Chondrocyte (in vitro differentiated cells): ENCODE measurements around the gene UPF2. TPM values are rescaled to one million over a fixed set of nuclear protein-coding genes. Genes with fewer than 3 reads are reported as not detected.

Source experiments
- DNase-seq: peaks from one replicate; pipeline ENCODE4 v3.0.0; 2021; ENCODE audit warnings: mixed read lengths, low spot score
- H3K27ac Mint-ChIP-seq: one replicate; pipeline ENCODE4 v1.8.0; 2021; ENCODE audit warnings: mild to moderate bottlenecking, moderate library complexity, mixed read lengths; ENCODE audit not compliant: unreplicated experiment
- H3K27me3 Mint-ChIP-seq: 2 replicates; pipeline ENCODE4 v1.8.0; 2021; ENCODE audit warnings: low read depth, mixed read lengths
- H3K36me3 Mint-ChIP-seq: 2 replicates; pipeline ENCODE4 v1.8.0; 2021; ENCODE audit warnings: low read depth, mixed read lengths
- H3K4me1 Mint-ChIP-seq: 2 replicates; pipeline ENCODE4 v1.8.0; 2021; ENCODE audit warnings: low read depth, mild to moderate bottlenecking, mixed read lengths
- H3K4me3 Mint-ChIP-seq: one replicate; pipeline ENCODE4 v1.8.0; 2021; ENCODE audit warnings: mild to moderate bottlenecking, moderate library complexity, mixed read lengths; ENCODE audit not compliant: unreplicated experiment
- H3K9me3 Mint-ChIP-seq: 2 replicates; pipeline ENCODE4 v1.8.0; 2021; ENCODE audit warnings: low read depth, mixed read lengths
- CTCF ChIP-seq: fragments of 200-600 bp; sonication (generic); IDR thresholded peaks from 2 replicates; pipeline ENCODE4 v1.5.0; 2021; ENCODE audit warnings: antibody characterized with exemption, mild to moderate bottlenecking, moderate library complexity
- total RNA-seq: library from RNA; stranded (reverse); gene quantifications from 3 replicates; pipeline ENCODE4 v1.2.1, GENCODE V29; 2021

UPF2 gene
- total RNA-seq, 1 donor from 2014 or later = 20.3 TPM

- Mint-ChIP-seq H3K4me1 (no peaks in the 10 kb centered on the region), H3K9me3 (no peaks in the 10 kb centered on the region), H3K27me3 (no peaks in the 10 kb centered on the region), H3K27ac (no peak overlapping the region), H3K4me3 (no peak overlapping the region), H3K36me3 (no peaks in the 10 kb centered on the region)
- DNase-seq = no peak
- no peak for TF ChIP-seq CTCF
These were observed 155.0 kb downstream of the UPF2 start for GRCh38 chr10:11887381-11888227.

- no peaks in the 10 kb centered on the region for H3K36me3 Mint-ChIP-seq
- peaks cover 4% of the 10 kb centered on the region for H3K4me1 Mint-ChIP-seq
- DNase-seq = no peak
- TF ChIP-seq CTCF = no peak
- H3K27me3 Mint-ChIP-seq = no peaks in the 10 kb centered on the region
- no peaks in the 10 kb centered on the region for H3K9me3 Mint-ChIP-seq
- no peak overlapping the region for H3K4me3 Mint-ChIP-seq
- H3K27ac Mint-ChIP-seq = no peak overlapping the region
These were observed 155.8 kb downstream of the UPF2 start for GRCh38 chr10:11886851-11887250.

- Mint-ChIP-seq H3K36me3 (no peaks in the 10 kb centered on the region), H3K4me1 (peaks cover 8% of the 10 kb centered on the region), H3K27me3 (no peaks in the 10 kb centered on the region), H3K9me3 (no peaks in the 10 kb centered on the region), H3K27ac (no peak overlapping the region), H3K4me3 (no peak overlapping the region)
- no peak for TF ChIP-seq CTCF
- no peak for DNase-seq
These were observed 156.5 kb downstream of the UPF2 start for GRCh38 chr10:11886138-11886474.

- no peak overlapping the region for H3K4me3 Mint-ChIP-seq
- H3K4me1 Mint-ChIP-seq = peaks cover 11% of the 10 kb centered on the region
- no peaks in the 10 kb centered on the region for H3K9me3 Mint-ChIP-seq
- no peaks in the 10 kb centered on the region for H3K27me3 Mint-ChIP-seq
- no peak overlapping the region for H3K27ac Mint-ChIP-seq
- TF ChIP-seq CTCF = no peak
- DNase-seq = no peak
- H3K36me3 Mint-ChIP-seq = no peaks in the 10 kb centered on the region
These were observed 157.0 kb downstream of the UPF2 start for GRCh38 chr10:11885437-11886137.

- Mint-ChIP-seq H3K9me3 (no peaks in the 10 kb centered on the region), H3K36me3 (no peaks in the 10 kb centered on the region), H3K27me3 (no peaks in the 10 kb centered on the region), H3K4me3 (no peak overlapping the region), H3K27ac (no peak overlapping the region), H3K4me1 (peaks cover 16% of the 10 kb centered on the region)
- TF ChIP-seq CTCF = no peak
- DNase-seq = no peak
These were observed 157.7 kb downstream of the UPF2 start for GRCh38 chr10:11884706-11885423.
